WTC11 (cell line): ENCODE measurements around the gene LILRA1.

ENCODE experiments used
- GRHL2 ChIP-seq: fragments of 250-450 bp; sonication (Bioruptor Pico); IDR thresholded peaks from 2 replicates; pipeline ENCODE4 v1.8.0; 2022; ENCODE audit warnings: mild to moderate bottlenecking, moderate library complexity; ENCODE audit not compliant: insufficient replicate concordance, severe bottlenecking
- TF ChIP-seq, protein P1 (sequence below): fragments of 200-600 bp; IDR thresholded peaks from 2 replicates; pipeline ENCODE4 v1.8.0; 2022; ENCODE audit warnings: antibody characterized with exemption
- TF ChIP-seq, protein P2 (sequence below): sonication (generic); formaldehyde crosslinking; IDR thresholded peaks from 2 replicates; pipeline ENCODE4 v1.8.0; 2022; ENCODE audit warnings: mild to moderate bottlenecking, missing genetic modification reagents

DNA sequence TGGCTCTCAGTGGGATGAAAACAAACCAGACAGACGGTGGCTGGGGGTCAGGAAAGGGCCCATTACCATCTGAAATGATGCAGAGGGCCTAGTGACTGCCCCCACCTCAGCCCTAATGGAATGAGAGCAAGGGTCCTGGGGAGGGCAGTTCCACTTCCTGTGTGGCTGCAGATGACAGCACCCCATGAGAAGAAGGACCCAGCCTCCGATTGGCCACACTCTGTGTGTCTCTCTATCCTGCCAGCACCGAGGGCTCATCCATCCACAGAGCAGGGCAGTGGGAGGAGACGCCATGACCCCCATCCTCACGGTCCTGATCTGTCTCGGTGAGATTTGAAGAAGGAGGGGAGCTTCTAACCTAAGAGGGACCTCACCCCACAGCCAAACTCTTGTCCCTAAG, 37.4 kb downstream of the LILRA1 start:
- TF ChIP-seq, protein P1, sequence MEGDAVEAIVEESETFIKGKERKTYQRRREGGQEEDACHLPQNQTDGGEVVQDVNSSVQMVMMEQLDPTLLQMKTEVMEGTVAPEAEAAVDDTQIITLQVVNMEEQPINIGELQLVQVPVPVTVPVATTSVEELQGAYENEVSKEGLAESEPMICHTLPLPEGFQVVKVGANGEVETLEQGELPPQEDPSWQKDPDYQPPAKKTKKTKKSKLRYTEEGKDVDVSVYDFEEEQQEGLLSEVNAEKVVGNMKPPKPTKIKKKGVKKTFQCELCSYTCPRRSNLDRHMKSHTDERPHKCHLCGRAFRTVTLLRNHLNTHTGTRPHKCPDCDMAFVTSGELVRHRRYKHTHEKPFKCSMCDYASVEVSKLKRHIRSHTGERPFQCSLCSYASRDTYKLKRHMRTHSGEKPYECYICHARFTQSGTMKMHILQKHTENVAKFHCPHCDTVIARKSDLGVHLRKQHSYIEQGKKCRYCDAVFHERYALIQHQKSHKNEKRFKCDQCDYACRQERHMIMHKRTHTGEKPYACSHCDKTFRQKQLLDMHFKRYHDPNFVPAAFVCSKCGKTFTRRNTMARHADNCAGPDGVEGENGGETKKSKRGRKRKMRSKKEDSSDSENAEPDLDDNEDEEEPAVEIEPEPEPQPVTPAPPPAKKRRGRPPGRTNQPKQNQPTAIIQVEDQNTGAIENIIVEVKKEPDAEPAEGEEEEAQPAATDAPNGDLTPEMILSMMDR: no peak
- no peak for TF ChIP-seq GRHL2
- TF ChIP-seq, protein P2, sequence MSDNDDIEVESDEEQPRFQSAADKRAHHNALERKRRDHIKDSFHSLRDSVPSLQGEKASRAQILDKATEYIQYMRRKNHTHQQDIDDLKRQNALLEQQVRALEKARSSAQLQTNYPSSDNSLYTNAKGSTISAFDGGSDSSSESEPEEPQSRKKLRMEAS (CRISPR knock-in tag): no peak
